Duodenal mucosa (tissue), 2 donors: ENCODE results near the gene CAT.

Experiments
- H3K27ac ChIP-seq: one replicate; pipeline ENCODE4 v1.7.0; 2013; ENCODE audit warnings: low read depth, low read length
- H3K27me3 ChIP-seq, 2 donors: one replicate each; pipeline ENCODE4 v1.7.0; 2013; ENCODE audit warnings: low read length in 2 of 2, control low read depth in 1 of 2; ENCODE audit not compliant: insufficient read depth in 2 of 2, control insufficient read depth in 1 of 2
- H3K36me3 ChIP-seq, 2 donors: one replicate each; pipeline ENCODE4 v1.7.0; 2013; ENCODE audit warnings: low read length in 2 of 2, control low read depth in 1 of 2; ENCODE audit not compliant: insufficient read depth in 2 of 2, control insufficient read depth in 1 of 2
- H3K4me1 ChIP-seq, 2 donors: one replicate each; pipeline ENCODE4 v1.7.0; 2013; ENCODE audit warnings: low read length in 2 of 2, control low read depth in 1 of 2; ENCODE audit not compliant: insufficient read depth in 2 of 2, control insufficient read depth in 1 of 2
- H3K4me3 ChIP-seq, 2 donors: one replicate each; pipeline ENCODE4 v1.7.0; 2013; ENCODE audit warnings: low read length in 2 of 2, low read depth in 1 of 2
- H3K9ac ChIP-seq, 2 donors: one replicate each; pipeline ENCODE4 v1.7.0; 2013; ENCODE audit warnings: low read length in 2 of 2, low read depth in 1 of 2
- H3K9me3 ChIP-seq, 2 donors: one replicate each; pipeline ENCODE4 v1.7.0; 2013; ENCODE audit warnings: low read length in 2 of 2, control low read depth in 1 of 2; ENCODE audit not compliant: control insufficient read depth in 1 of 2

The CAT gene

DNA sequence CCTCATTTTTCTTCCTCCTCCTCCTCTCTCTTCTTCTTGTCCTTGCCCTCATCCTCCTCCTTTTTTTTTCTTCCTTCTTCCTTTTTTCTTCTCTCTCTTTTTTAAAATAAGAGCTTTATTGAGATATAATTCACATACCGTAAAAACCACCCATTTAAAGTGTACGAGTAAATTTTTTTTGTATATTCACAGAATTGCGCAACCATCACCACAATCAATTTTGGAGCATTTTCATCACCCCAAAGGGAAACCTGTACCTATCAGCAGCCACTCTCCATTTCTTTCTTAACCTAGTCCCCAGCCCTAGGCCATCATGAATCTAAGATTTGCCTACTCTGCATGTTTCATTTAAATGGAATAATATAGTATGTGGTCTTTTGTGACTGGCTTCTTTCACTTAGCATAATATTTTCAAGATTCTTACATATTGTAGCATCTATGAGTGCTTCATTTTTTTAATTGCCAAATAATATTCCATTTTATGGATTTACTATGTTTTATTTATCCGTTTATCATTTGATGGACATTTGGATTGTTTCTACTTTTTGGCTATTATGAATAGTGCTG lies 35.0 kb downstream of the CAT start:
- H3K9me3 ChIP-seq, result no peaks in the 10 kb centered on the region
- no peak overlapping the region for H3K9ac ChIP-seq
- no peak overlapping the region for H3K4me3 ChIP-seq
- H3K27me3 ChIP-seq, result no peaks in the 10 kb centered on the region
- H3K27ac ChIP-seq, result no peak overlapping the region
- H3K36me3 ChIP-seq, result peaks cover 29 to 51% of the 10 kb centered on the region in 2 donors
- no peaks in the 10 kb centered on the region for H3K4me1 ChIP-seq

DNA sequence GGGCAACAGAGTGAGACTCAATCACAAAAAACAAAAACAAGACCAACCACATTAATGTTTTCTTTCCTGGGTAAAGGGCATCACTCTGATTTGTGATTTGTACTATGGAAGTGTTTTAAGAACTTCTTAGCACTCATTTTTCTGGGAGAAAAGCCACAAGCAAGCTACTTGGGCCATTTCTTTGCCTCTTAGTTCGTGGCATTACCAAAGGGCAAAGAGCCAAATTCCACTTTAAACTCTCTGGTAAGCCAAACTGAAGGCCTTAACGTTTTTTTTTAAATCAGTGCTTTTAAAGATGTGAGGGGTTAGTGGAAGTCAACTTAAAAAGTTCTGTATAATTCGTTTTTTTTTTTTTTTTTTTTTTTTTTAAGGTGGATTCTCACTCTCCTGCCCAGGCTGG lies 36.9 kb downstream of the CAT start:
- no peaks in the 10 kb centered on the region for H3K4me1 ChIP-seq
- H3K27me3 ChIP-seq, result no peaks in the 10 kb centered on the region
- H3K9me3 ChIP-seq, result no peaks in the 10 kb centered on the region
- H3K36me3 ChIP-seq, result peaks cover 14 to 31% of the 10 kb centered on the region in 2 donors
- no peak overlapping the region for H3K9ac ChIP-seq
- no peak overlapping the region for H3K27ac ChIP-seq
- no peak overlapping the region for H3K4me3 ChIP-seq

DNA sequence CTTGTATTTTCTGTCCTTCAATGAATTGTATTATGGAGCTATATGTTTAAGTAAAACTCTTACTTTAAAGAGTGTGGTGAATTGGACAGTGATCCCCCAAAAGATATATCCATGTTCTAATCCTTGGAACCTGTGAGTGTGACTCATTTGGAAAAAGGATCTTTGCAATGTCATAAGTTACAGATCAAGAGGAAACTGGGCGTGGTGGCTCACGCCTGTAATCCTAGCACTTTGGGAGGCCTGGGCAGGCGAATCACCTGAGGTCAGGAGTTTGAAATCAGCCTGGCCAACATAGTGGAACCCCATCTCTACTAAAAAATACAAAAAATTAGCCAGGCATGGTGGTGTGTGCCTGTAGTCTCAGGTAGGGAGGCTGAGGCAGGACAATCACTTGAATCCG lies 38.1 kb downstream of the CAT start:
- Histone ChIP-seq H3K9ac (no peak overlapping the region), H3K4me1 (no peaks in the 10 kb centered on the region)

DNA sequence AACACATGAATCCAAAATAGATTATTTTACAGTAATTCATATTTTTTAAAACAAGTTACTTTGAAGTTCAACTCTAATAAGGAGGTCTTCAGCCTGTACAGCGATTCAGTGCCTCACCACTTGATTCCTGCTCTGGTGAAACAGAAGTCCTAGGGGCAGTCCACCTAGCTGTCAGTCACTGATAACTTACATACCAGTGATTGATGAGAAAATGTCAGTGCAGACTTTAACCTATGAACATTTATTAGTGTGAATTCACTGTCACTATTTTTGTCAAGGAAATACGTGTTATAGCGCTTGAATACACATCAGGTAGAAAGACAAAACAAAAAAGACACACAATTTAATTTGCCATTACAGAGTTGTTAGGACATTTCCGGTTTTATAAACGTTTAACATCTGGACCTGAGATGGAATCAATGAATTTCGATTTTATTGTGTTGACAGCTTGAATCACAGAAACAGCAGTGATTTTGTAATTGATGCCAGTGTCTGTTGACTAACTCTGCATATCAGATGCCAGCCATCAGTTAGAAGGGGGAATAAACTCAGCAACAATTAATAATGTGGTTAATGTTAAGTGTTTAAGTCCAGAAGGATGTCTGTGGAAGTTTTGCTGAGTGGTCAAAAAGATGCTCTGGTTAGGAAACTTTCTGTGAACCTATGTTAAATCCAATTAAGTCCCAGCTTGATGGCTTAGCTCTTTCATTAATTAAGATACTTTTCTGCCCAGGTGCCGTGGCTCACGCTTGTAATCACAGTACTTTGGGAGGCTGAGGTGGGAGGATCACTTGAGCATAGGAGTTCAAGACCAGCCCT lies 40.3 kb downstream of the CAT start:
- Histone ChIP-seq H3K36me3 (peaks cover 0 to 7% of the 10 kb centered on the region in 2 donors), H3K4me3 (no peak overlapping the region), H3K27ac (no peak overlapping the region), H3K27me3 (no peaks in the 10 kb centered on the region), H3K9me3 (no peaks in the 10 kb centered on the region), H3K4me1 (no peaks in the 10 kb centered on the region), H3K9ac (no peak overlapping the region)

More for the DNA sequence above, 38.1 kb downstream of the CAT start:
- Histone ChIP-seq H3K27me3 (no peaks in the 10 kb centered on the region), H3K4me3 (no peak overlapping the region), H3K27ac (no peak overlapping the region), H3K9me3 (no peaks in the 10 kb centered on the region), H3K36me3 (peaks cover 4 to 19% of the 10 kb centered on the region in 2 donors)

DNA sequence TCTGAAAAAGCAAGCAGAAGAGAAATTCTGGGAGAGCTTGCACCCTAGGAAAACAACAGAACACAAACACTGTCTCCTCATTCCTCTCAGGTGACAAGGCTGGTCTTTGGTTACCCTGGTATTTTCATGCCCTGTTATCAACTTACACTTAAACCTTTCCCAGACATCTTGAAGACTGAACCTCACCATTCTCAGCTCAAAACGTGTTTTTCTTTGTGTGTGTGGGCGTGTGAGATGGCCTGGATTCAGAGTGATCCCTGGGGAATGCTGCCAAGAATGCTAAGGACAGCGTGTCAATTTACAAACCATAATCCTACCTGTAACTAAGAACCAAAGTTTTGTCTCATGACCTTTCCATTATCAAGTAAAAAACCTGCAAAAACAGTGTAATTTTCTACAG lies 41.6 kb downstream of the CAT start:
- no peaks in the 10 kb centered on the region for H3K9me3 ChIP-seq
- no peak overlapping the region for H3K9ac ChIP-seq
- no peak overlapping the region for H3K27ac ChIP-seq
- H3K27me3 ChIP-seq, result no peaks in the 10 kb centered on the region
- no peak overlapping the region for H3K4me3 ChIP-seq
- no peaks in the 10 kb centered on the region for H3K36me3 ChIP-seq
- no peaks in the 10 kb centered on the region for H3K4me1 ChIP-seq

DNA sequence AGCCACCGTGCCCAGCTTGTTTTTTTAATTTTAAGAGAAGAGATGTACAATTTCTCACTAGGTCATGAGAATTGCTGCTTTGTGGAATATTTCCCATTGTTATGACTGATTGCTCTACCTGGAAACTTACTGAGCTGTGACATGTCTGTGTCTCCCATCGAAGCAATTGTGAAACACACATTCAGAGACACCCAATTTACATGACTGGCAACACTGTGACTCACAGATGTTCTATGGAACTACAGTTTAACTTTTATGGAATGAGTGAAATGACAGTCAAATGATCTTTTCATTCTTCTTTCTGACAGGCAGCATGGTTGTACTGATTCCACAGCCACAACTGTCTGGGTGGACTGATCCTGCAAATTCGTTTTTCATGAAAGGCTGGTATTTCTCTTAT lies 42.6 kb downstream of the CAT start:
- Histone ChIP-seq H3K27ac (no peak overlapping the region), H3K9ac (no peak overlapping the region), H3K9me3 (no peaks in the 10 kb centered on the region), H3K27me3 (no peaks in the 10 kb centered on the region), H3K36me3 (no peaks in the 10 kb centered on the region), H3K4me1 (no peaks in the 10 kb centered on the region), H3K4me3 (no peak overlapping the region)

DNA sequence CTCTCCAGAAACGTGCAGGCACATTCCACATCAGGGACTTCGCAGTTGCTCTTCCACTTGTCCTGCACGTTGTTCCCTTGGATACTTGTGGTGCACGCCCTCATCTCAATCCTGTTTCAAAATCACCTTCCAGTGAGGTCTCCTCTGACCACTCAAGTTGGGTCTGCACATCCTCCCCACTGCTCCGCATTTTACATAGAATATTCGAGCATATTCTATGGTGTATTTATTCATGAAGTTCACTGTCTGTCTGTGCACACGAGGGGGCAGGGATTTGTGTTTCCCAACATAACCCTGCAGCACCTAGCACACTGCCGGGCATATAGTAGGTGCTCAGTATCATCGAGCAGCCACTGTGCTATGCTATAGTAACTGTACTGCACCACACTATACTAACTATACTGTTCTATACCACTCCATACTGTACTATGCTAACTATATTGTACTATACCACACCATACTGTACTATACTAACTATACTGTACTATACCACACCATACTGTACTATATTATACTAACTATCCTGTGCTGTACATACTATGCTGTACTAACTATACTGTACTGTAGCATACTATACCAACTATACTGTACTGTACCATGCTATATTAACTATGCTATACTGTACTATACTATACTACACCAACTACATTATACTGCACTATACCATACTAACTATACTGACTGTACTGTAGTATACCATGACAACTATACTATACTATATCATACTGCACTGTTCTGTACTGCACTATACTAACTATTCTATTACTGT lies 44.6 kb downstream of the CAT start:
- no peak overlapping the region for H3K27ac ChIP-seq
- H3K4me3 ChIP-seq, result no peak overlapping the region
- no peaks in the 10 kb centered on the region for H3K9me3 ChIP-seq
- H3K36me3 ChIP-seq, result no peaks in the 10 kb centered on the region
- H3K9ac ChIP-seq, result no peak overlapping the region
- H3K4me1 ChIP-seq, result no peaks in the 10 kb centered on the region
- no peaks in the 10 kb centered on the region for H3K27me3 ChIP-seq

DNA sequence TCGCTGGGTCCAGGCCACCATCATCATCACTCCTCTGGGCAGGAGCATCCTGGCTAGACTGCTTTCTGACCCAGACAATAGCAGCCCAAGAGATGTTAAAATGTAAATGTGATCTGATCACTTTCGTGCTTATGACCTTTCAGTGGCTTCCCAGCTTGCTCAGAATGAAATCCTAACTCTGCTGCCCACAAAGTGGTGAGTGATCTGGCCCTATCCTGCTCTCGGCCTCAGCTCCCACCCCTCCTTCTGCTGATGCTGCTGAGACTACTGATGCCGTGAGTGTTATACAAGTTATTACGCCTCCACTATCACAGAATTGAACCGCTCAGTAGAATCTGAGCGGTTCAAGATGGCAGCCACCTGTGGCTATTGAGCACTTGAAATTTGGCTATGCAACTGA lies 48.7 kb downstream of the CAT start:
- Histone ChIP-seq H3K9me3 (no peaks in the 10 kb centered on the region), H3K36me3 (no peaks in the 10 kb centered on the region), H3K27ac (no peak overlapping the region), H3K4me1 (no peaks in the 10 kb centered on the region), H3K9ac (no peak overlapping the region), H3K4me3 (no peak overlapping the region), H3K27me3 (no peaks in the 10 kb centered on the region)

DNA sequence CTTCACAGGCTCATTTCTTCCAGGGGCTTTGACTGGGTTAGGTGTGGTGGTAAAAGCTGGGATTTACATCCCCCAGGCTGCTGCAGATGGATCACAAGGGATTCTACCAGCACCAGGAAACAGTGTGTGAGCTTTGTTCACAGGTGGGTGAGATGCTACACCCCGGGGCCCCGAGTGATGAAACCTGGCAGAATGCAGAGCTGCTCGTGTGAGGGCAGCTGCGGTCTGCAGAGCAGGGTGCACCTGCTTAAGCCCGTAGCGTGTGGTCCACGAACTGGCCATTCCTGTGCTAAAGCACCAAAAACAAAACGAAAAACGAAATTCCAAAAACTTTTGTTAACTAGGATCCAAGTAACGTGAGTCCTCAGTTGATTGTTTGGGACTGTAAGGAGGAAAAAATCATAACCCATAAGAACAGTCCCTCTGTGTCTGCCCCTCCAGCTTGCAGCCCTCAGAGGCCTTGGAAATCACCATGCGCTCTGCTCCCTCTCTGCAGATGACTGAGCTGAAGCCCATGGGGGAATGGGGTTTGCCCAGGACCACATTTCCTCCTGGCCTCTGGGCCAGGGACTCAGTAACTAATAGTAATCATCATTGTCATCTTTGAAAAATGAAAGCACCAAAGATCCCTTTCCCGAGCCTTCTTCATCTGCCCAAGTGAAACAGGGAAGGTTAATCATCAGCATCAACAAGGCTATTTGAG lies 50.3 kb downstream of the CAT start:
- H3K9me3 ChIP-seq, result no peaks in the 10 kb centered on the region
- H3K36me3 ChIP-seq, result no peaks in the 10 kb centered on the region
- H3K27me3 ChIP-seq, result no peaks in the 10 kb centered on the region
- no peak overlapping the region for H3K9ac ChIP-seq
- no peak overlapping the region for H3K4me3 ChIP-seq
- H3K4me1 ChIP-seq, result no peaks in the 10 kb centered on the region
- no peak overlapping the region for H3K27ac ChIP-seq

DNA sequence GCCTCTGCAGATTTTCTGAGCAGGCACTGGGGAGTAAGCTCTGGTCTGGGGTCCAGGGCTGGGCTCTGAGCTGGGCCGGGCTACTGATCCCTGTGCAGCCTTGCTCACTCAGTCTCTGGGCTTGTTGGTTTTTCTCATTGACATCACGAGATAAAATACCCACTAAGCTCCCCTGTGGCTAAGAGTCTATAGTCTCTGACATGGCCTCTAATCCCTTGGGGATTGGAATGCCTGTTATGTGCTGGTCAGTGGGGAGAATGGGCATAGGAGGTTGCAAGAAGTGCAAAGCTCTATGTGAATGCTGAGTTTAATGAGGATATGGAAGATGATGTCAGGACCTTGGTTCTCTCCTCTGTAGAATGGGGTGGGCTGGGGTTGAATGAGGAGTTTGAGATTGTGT lies 51.6 kb downstream of the CAT start:
- H3K27me3 ChIP-seq, result no peaks in the 10 kb centered on the region

More for the DNA sequence above, 51.6 kb downstream of the CAT start:
- Histone ChIP-seq H3K36me3 (no peaks in the 10 kb centered on the region), H3K4me1 (no peaks in the 10 kb centered on the region), H3K4me3 (no peak overlapping the region), H3K27ac (no peak overlapping the region), H3K9me3 (no peaks in the 10 kb centered on the region), H3K9ac (no peak overlapping the region)
